K562 (cell line): ENCODE measurements around the gene PCED1B. TPM values are rescaled to one million over a fixed set of nuclear protein-coding genes. Genes with fewer than 3 reads are reported as not detected.

Experiments used
- ARID2 ChIP-seq: fragments of 450-650 bp; IDR thresholded peaks from 2 replicates; pipeline ENCODE4 v1.6.1; 2017; ENCODE audit warnings: antibody characterized with exemption, mild to moderate bottlenecking
- ASH1L ChIP-seq: fragments of 450-650 bp; IDR thresholded peaks from 2 replicates; pipeline ENCODE4 v1.6.1; 2018; ENCODE audit warnings: borderline replicate concordance, mild to moderate bottlenecking, low read depth; ENCODE audit not compliant: partially characterized antibody
- CXXC5 ChIP-seq: fragments of 250-450 bp; sonication (Bioruptor Pico); IDR thresholded peaks from 2 replicates; pipeline ENCODE4 v1.8.0; 2022; ENCODE audit warnings: inconsistent platforms, mild to moderate bottlenecking, moderate library complexity
- DPF2 ChIP-seq: fragments of 450-650 bp; IDR thresholded peaks from 2 replicates; pipeline ENCODE4 v1.6.1; 2016
- ELF1 ChIP-seq: fragments of 200-800 bp; sonication (Bioruptor generic); IDR thresholded peaks from 2 replicates; pipeline ENCODE4 v1.6.1; 2016; ENCODE audit warnings: missing genetic modification characterization, missing compliant biosample characterization
- FOXJ2 ChIP-seq: fragments of 200-800 bp; sonication (Bioruptor generic); IDR thresholded peaks from 2 replicates; pipeline ENCODE4 v1.6.1; 2016; ENCODE audit warnings: missing genetic modification characterization, missing compliant biosample characterization
- HDAC1 ChIP-seq, 2 experiments: fragments of 450-650 bp; IDR thresholded peaks; 2 replicates each; pipeline ENCODE4 v1.6.1; 2016 to 2017; ENCODE audit warnings: inconsistent platforms in 1 of 2, mild to moderate bottlenecking in 1 of 2, moderate library complexity in 1 of 2
- JUND ChIP-seq, 2 experiments: IDR thresholded peaks; 2 replicates in 1 of 2; 3 replicates in 1 of 2; pipeline ENCODE4 v1.6.1; 2011; ENCODE audit warnings: borderline replicate concordance in 2 of 2, low read depth in 2 of 2, low read length in 2 of 2, improper control_type of control experiment in 1 of 2, missing biosample characterization in 1 of 2, missing genetic modification characterization in 1 of 2, missing genetic modification reagents in 1 of 2
- MCM7 ChIP-seq, 2 experiments: fragments of 450-650 bp; IDR thresholded peaks; 2 replicates each; pipeline ENCODE4 v1.6.1; 2016 to 2018
- MLLT1 ChIP-seq, 2 experiments: fragments of 450-650 bp; IDR thresholded peaks; 2 replicates each; pipeline ENCODE4 v1.6.1; 2016
- NCOR1 ChIP-seq: fragments of 450-650 bp; IDR thresholded peaks from 2 replicates; pipeline ENCODE4 v1.6.1; 2016; ENCODE audit warnings: mild to moderate bottlenecking, moderate library complexity
- OTX1 ChIP-seq: fragments of 450-650 bp; formaldehyde crosslinking; IDR thresholded peaks from 2 replicates; pipeline ENCODE4 v1.4.0; 2022; ENCODE audit warnings: mild to moderate bottlenecking
- POLR3G ChIP-seq: IDR thresholded peaks from 2 replicates; pipeline ENCODE4 v1.6.1; 2011; ENCODE audit not compliant: insufficient read length, insufficient replicate concordance; ENCODE audit errors: extremely low read depth
- RAD21 ChIP-seq, 2 experiments: fragments of 250-450 bp in 1 of 2; fragments of 450-650 bp in 1 of 2; sonication (Bioruptor Pico) in 1 of 2; formaldehyde crosslinking in 1 of 2; IDR thresholded peaks in 1 of 2; conservative IDR thresholded peaks in 1 of 2; 2 replicates each; pipeline versions ENCODE4 v1.4.0 to v1.8.0; 2020 to 2022; ENCODE audit warnings: mild to moderate bottlenecking in 2 of 2, moderate library complexity in 1 of 2
- TAL1 ChIP-seq: fragments of 450-650 bp; IDR thresholded peaks from 2 replicates; pipeline ENCODE4 v1.6.1; 2016; ENCODE audit warnings: mild to moderate bottlenecking
- ZNF121 ChIP-seq: sonication (generic); formaldehyde crosslinking; conservative IDR thresholded peaks from 2 replicates; pipeline ENCODE4 v1.8.0; 2022; ENCODE audit warnings: missing genetic modification reagents
- ZNF318 ChIP-seq, 2 experiments: fragments of 450-650 bp; IDR thresholded peaks; 2 replicates each; pipeline ENCODE4 v1.6.1; 2016; ENCODE audit warnings: mild to moderate bottlenecking in 2 of 2, borderline replicate concordance in 1 of 2, low read depth in 1 of 2, moderate library complexity in 1 of 2
- polyA plus RNA-seq, 8 experiments: library from polyadenylated mRNA; depleted of rRNA in 4 of 8; stranded (reverse) in 5 of 8; unstranded in 3 of 8; fragments of >200 nt; fragmentation: Nextera tagmentation in 2 of 8; fragmentation: Illumina TruSeq in 1 of 8; extraction: Ambion mirVana in 2 of 8; extraction: Trizol in 1 of 8; gene quantifications; 2 replicates each; pipeline versions ENCODE4 v1.2.1 to v1.2.3, GENCODE V29; 2011 to 2014; ENCODE audit warnings: inconsistent platforms in 1 of 8, missing spikeins in 1 of 8
- total RNA-seq, 7 experiments: library from RNA; depleted of rRNA in 6 of 7; stranded (reverse); fragments of >200 nt in 6 of 7; fragmentation: Illumina TruSeq in 2 of 7; extraction: Trizol in 2 of 7; gene quantifications; 2 replicates each; pipeline versions ENCODE4 v1.2.1 to v1.2.3, GENCODE V29; 2011 to 2021; ENCODE audit warnings: low replicate concordance in 1 of 7

PCED1B gene
- total and polyA plus RNA-seq, 9 of the 15 experiments (the other 6 are each of a cell fraction or from before 2014, with no cell fraction given): 1.2 to 9.3 (median 2.5) TPM

- TF ChIP-seq ELF1 (tag) (0 out of 2 replicates have a peak, but pooled peaks have one; percentile 48), MLLT1 (IDR thresholded peaks at IDR 0.05) (peak in 1 of 2 experiments; percentile 36; a peak in 2 of 4 replicates), HDAC1 (IDR thresholded peaks at IDR 0.05) (peak in 1 of 2 experiments; percentile 81; a peak in 2 of 4 replicates), ASH1L (no peak), NCOR1 (peak; percentile 47), ARID2 (no peak), JUND (IDR thresholded peaks at IDR 0.05; ENCODE audit: borderline replicate concordance, low read depth, low read length) (peak; percentile 73), JUND (tag; IDR thresholded peaks at IDR 0.05; ENCODE audit: borderline replicate concordance, low read depth, low read length) (no peak), POLR3G (no peak), TAL1 (peak; percentile 24; the same call in 1 of the 2 replicates), ZNF318 (IDR thresholded peaks at IDR 0.05; ENCODE audit: borderline replicate concordance in 1 of 2, low read depth in 1 of 2) (0 out of 4 replicates have a peak, but pooled peaks of 1 of the 2 experiments have one; percentile 54), DPF2 (0 out of 2 replicates have a peak, but pooled peaks have one; percentile 42), ZNF121 (CRISPR knock-in tag) (no peak), FOXJ2 (tag) (no peak), MCM7 (IDR thresholded peaks at IDR 0.05) (0 out of 4 replicates have a peak, but pooled peaks of 1 of the 2 experiments have one; percentile 36), RAD21 (CRISPR knock-in tag; conservative IDR thresholded peaks at IDR 0.05 in 1 of 2, IDR thresholded peaks at IDR 0.05 in 1 of 2) (0 out of 4 replicates have a peak, but pooled peaks of 1 of the 2 experiments have one; percentile 15), OTX1 (CRISPR knock-in tag) (peak; percentile 65; the same call in 1 of the 2 replicates), CXXC5 (CRISPR knock-in tag) (peak; percentile 62)
Observed at GRCh38 chr12:47080725-47081502, 1.5 kb downstream of the PCED1B start (continued).
